OCI-LY7 (cell line): ENCODE results near the gene PYM1. TPM values are rescaled to one million over a fixed set of nuclear protein-coding genes. Genes with fewer than 3 reads are reported as not detected.

Experiments
- BruUV-seq: library from RNA; stranded (reverse); fragments of 400-500 nt; replicated peaks from 2 replicates; lab custom pipeline; 2021; lab: Mats Ljungman, UMichigan
- CTCF ChIA-PET: fragments of 300-600 bp; sonication (Branson Sonifier 250); formaldehyde crosslinking; loops from one replicate; lab custom pipeline; 2022; ENCODE audit warnings: antibody characterized with exemption; ENCODE audit not compliant: unreplicated experiment; lab: Charles Lee
- POLR2A ChIA-PET: fragments of 300-600 bp; sonication (Branson Sonifier 250); formaldehyde crosslinking; loops from one replicate; lab custom pipeline; 2022; ENCODE audit warnings: antibody characterized with exemption; lab: Charles Lee
- DNase-seq: peaks from one replicate; pipeline ENCODE4 v3.0.0-alpha.2; 2015; ENCODE audit warnings: low spot score
- H2AFZ ChIP-seq: fragments of 200-600 bp; sonication (generic), shearing (Covaris generic); 2 replicates; pipeline ENCODE4 v1.6.1; 2014; ENCODE audit warnings: mild to moderate bottlenecking, antibody characterized with exemption, low read length, moderate library complexity
- H3K27ac ChIP-seq: fragments of 200-600 bp; sonication (generic); 2 replicates; pipeline ENCODE4 v1.5.1; 2014; ENCODE audit warnings: mixed run types, low read depth, mild to moderate bottlenecking, moderate library complexity, low read length, inconsistent platforms; ENCODE audit not compliant: poor library complexity, severe bottlenecking
- H3K36me3 ChIP-seq: fragments of 200-600 bp; sonication (generic); 2 replicates; pipeline ENCODE4 v1.6.1; 2014; ENCODE audit warnings: mild to moderate bottlenecking, antibody characterized with exemption, low read length, moderate library complexity, mixed read lengths; ENCODE audit not compliant: insufficient read depth
- H3K4me1 ChIP-seq: fragments of 200-600 bp; sonication (generic); 2 replicates; pipeline ENCODE4 v1.5.1; 2014; ENCODE audit warnings: mild to moderate bottlenecking, low read length; ENCODE audit not compliant: insufficient read depth, poor library complexity, severe bottlenecking
- H3K4me2 ChIP-seq: fragments of 200-600 bp; sonication (generic); 2 replicates; pipeline ENCODE4 v1.6.1; 2014; ENCODE audit warnings: mild to moderate bottlenecking, low read length
- H3K4me3 ChIP-seq: fragments of 200-600 bp; sonication (generic); 2 replicates; pipeline ENCODE4 v1.5.1; 2014; ENCODE audit warnings: mild to moderate bottlenecking, low read depth, low read length; ENCODE audit not compliant: poor library complexity, severe bottlenecking
- H3K79me2 ChIP-seq: fragments of 200-600 bp; sonication (generic); 2 replicates; pipeline ENCODE4 v1.6.1; 2016; ENCODE audit warnings: low read depth, mild to moderate bottlenecking, low read length, moderate library complexity, mixed read lengths; ENCODE audit not compliant: insufficient read depth
- H3K9me2 ChIP-seq: fragments of 200-600 bp; sonication (generic); 2 replicates; pipeline ENCODE4 v1.6.1; 2016; ENCODE audit warnings: mild to moderate bottlenecking, low read length, mixed read lengths; ENCODE audit not compliant: insufficient read depth
- H3K9me3 ChIP-seq: fragments of 200-600 bp; sonication (generic); 2 replicates; pipeline ENCODE4 v1.6.1; 2014; ENCODE audit warnings: mild to moderate bottlenecking, mixed run types, low read length, mixed read lengths
- H4K20me1 ChIP-seq: fragments of 200-600 bp; sonication (generic); 2 replicates; pipeline ENCODE4 v1.6.1; 2014; ENCODE audit warnings: mild to moderate bottlenecking, antibody characterized with exemption, low read length, moderate library complexity, mixed read lengths; ENCODE audit not compliant: insufficient read depth
- EZH2phosphoT487 ChIP-seq: fragments of 200-600 bp; sonication (generic); IDR thresholded peaks from 2 replicates; pipeline ENCODE4 v1.6.1; 2018; ENCODE audit warnings: low read depth, borderline replicate concordance, mild to moderate bottlenecking, mixed run types, antibody characterized with exemption, low read length, moderate library complexity, mixed read lengths
- intact Hi-C: fragments of 100-400 bp; cut with micrococcal nuclease; formaldehyde crosslinking; loops from one replicate; pipeline ENCODE4 v1.10.0; 2022; ENCODE audit not compliant: unreplicated experiment
- total RNA-seq, 2 experiments: library from RNA; depleted of rRNA in 1 of 2; stranded (reverse); fragments of >200 nt in 1 of 2; shearing (Covaris generic) in 1 of 2; gene quantifications; 2 replicates each; pipeline ENCODE4 v1.2.3, GENCODE V29; 2014 to 2022
- TF ChIP-seq, protein P1 (sequence below): fragments of 200-600 bp; sonication (generic); conservative IDR thresholded peaks from 2 replicates; pipeline ENCODE4 v1.5.1; 2014; ENCODE audit warnings: mild to moderate bottlenecking, antibody characterized with exemption, low read length, moderate library complexity, mixed read lengths

PYM1 gene
- total RNA-seq, 2 experiments from 2014 or later, result 82.7 to 88.5 TPM

DNA sequence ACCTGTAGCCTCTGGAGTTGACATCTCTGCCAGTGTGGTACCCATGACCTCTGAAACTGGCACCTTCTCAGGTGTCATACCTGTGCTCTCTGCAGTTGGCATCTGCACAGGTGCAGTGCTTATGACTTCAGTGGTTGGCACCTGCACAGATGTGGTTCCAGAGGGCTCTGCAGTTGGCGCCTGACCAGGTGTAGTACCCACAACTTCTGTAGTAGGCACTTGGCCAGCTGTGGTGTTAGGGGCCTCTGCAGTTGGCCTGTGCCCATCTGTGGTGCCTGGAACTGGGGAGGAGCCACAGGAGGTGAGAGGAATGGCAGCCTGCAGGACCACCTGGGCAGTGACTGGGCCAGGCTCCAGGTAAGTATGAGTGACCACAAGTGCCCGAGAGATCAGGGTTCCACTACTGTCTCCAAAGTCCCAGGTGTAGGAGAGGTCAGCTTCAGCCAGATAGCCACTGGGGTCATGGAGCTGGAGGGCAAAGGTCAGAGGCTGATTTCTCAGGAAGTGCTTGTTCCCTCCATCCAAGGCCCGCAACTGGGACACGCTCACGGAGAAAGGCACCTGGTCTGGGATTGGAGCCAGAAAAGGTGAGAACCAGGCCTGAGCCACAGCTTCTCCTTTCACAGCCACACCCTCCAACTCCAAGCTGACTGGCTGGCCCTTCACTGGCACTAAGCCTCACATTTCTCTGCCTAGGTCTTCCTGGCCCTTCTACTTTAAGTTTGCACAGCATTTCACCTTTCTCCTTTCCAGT, 29.6 kb upstream of the PYM1 start:
- Histone ChIP-seq H3K36me3 (peaks cover 30% of the 10 kb centered on the region), H3K4me3 (no peak overlapping the region), H3K4me2 (no peak overlapping the region), H3K27ac (no peak overlapping the region), H4K20me1 (no peaks in the 10 kb centered on the region), H3K4me1 (no peaks in the 10 kb centered on the region), H3K9me3 (no peaks in the 10 kb centered on the region), H3K79me2 (no peaks in the 10 kb centered on the region), H3K9me2 (no peaks in the 10 kb centered on the region), H2AFZ (no peak overlapping the region)
- CTCF ChIA-PET, result no interaction called here
- no TSS peak for BruUV-seq
- no peak for DNase-seq
- intact Hi-C loops, result no loop called here
- POLR2A ChIA-PET, result interaction anchor here (0.6 to 1.3 kb wide), 4 partner anchors 9 to 187 kb away, joined by 3 to 5 read pairs (median 5); partner anchors contain the start of genes ORMDL2 and SARNP
- TF ChIP-seq, protein P1, sequence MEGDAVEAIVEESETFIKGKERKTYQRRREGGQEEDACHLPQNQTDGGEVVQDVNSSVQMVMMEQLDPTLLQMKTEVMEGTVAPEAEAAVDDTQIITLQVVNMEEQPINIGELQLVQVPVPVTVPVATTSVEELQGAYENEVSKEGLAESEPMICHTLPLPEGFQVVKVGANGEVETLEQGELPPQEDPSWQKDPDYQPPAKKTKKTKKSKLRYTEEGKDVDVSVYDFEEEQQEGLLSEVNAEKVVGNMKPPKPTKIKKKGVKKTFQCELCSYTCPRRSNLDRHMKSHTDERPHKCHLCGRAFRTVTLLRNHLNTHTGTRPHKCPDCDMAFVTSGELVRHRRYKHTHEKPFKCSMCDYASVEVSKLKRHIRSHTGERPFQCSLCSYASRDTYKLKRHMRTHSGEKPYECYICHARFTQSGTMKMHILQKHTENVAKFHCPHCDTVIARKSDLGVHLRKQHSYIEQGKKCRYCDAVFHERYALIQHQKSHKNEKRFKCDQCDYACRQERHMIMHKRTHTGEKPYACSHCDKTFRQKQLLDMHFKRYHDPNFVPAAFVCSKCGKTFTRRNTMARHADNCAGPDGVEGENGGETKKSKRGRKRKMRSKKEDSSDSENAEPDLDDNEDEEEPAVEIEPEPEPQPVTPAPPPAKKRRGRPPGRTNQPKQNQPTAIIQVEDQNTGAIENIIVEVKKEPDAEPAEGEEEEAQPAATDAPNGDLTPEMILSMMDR, result no peak
- no peak for TF ChIP-seq EZH2phosphoT487

DNA sequence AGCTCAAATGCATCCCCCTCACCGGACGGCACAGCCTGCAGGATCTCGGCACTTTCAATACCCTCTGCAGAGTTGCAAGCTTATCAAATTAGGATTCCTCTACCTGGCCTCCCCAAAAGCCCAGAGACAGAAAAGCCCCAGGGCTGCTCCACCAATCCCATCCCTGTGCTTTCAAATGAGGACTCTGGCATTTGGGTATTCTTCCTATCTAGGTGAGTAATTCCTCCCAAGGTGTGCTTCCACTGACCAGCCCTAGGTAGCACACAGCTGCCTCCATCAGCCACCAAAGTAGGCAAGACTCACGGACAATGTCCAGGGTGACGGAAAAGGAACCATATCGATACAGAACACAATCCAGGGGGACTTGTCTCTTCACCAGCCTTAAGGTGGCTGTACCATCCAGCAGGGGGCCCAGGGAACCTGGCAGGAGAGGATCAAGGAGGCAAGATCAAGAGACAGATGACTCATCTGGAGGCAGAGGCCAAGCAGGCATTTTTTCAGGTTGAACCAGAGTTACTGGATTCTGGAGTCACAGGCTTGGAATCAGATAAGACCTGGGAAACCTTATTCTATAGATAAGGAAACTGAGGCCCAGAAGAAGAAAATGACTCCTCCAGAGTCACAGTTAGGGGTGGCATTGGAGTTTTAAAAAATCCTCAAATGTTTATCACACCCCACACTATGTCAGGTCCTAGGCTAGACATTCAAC, 28.3 kb upstream of the PYM1 start:
- intact Hi-C loops, result no loop called here

More for the DNA sequence above, 28.3 kb upstream of the PYM1 start:
- Histone ChIP-seq H3K4me1 (no peaks in the 10 kb centered on the region), H3K4me3 (no peak overlapping the region), H3K36me3 (peaks cover 43% of the 10 kb centered on the region), H3K9me3 (no peaks in the 10 kb centered on the region), H2AFZ (no peak overlapping the region), H3K27ac (no peak overlapping the region), H3K79me2 (no peaks in the 10 kb centered on the region), H4K20me1 (no peaks in the 10 kb centered on the region), H3K9me2 (no peaks in the 10 kb centered on the region), H3K4me2 (no peak overlapping the region)
- POLR2A ChIA-PET, result interaction anchor here (0.6 to 1.3 kb wide), 5 partner anchors 8 to 269 kb away, joined by 3 to 7 read pairs (median 5); partner anchors contain the start of genes ORMDL2 and SARNP
- no TSS peak for BruUV-seq
- TF ChIP-seq, protein P1, result peak; percentile 70
- TF ChIP-seq EZH2phosphoT487, result no peak
- CTCF ChIA-PET, result interaction anchor here (0.5 kb wide), 1 partner anchor 1767 kb away, joined by 3 read pairs; no protein-coding TSS in a partner anchor
- peak; percentile 45 for DNase-seq
